HCT116 (cell line): ENCODE results near the gene ENOSF1. TPM values are rescaled to one million over a fixed set of nuclear protein-coding genes. Genes with fewer than 3 reads are reported as not detected.
A peak's percentile ranks its signal among the peaks of the same experiment; 100 is the strongest.

ENCODE experiments used
- ATAC-seq: fragments of 200-7000 bp; cut with Tn5 transposase; 2 replicates; pipeline ENCODE4 v1.9.1; 2020; ENCODE audit warnings: mild to moderate bottlenecking, moderate library complexity
- BruUV-seq: library from RNA; stranded (reverse); fragments of 400-500 nt; replicated peaks from 2 replicates; lab custom pipeline; 2021; lab: Mats Ljungman, UMichigan
- CTCF ChIA-PET: fragments of 300-600 bp; sonication (Branson Sonifier 250); formaldehyde crosslinking; loops from one replicate; lab custom pipeline; 2021; ENCODE audit warnings: antibody characterized with exemption; lab: Charles Lee
- POLR2A ChIA-PET: fragments of 300-600, 350-600 bp; sonication (Branson Sonifier 250); formaldehyde crosslinking; loops from one replicate; lab custom pipeline; 2021; ENCODE audit warnings: antibody characterized with exemption; lab: Charles Lee
- RAD21 ChIA-PET, 2 experiments: fragments of 300-600 bp; sonication (Branson Sonifier 250); formaldehyde crosslinking; loops; one replicate each; lab custom pipeline; 2023; ENCODE audit warnings: low total read pairs in 2 of 2; ENCODE audit not compliant: uncharacterized antibody in 2 of 2, unreplicated experiment in 2 of 2, low non-redundant PET in 1 of 2; lab: Charles Lee
- DNase-seq: peaks from one replicate; pipeline ENCODE4 v3.0.0-alpha.2; 2010; ENCODE audit warnings: low read depth, low spot score
- H2AFZ ChIP-seq: fragments of 200-600 bp; shearing (Covaris generic), sonication (generic); 2 replicates; pipeline ENCODE4 v1.6.1; 2017; ENCODE audit warnings: low read depth, mixed run types, mixed read lengths, antibody characterized with exemption, low read length; ENCODE audit not compliant: poor library complexity, severe bottlenecking
- H3K27ac ChIP-seq: 2 replicates; pipeline ENCODE4 v1.5.1; 2012; ENCODE audit warnings: low read depth, low read length
- H3K27me3 ChIP-seq: fragments of 200-600 bp; sonication (generic); 2 replicates; pipeline ENCODE4 v1.6.1; 2016; ENCODE audit warnings: mixed run types, low read length, mixed read lengths; ENCODE audit not compliant: insufficient read depth
- H3K36me3 ChIP-seq, 2 experiments: fragments of 200-500 bp in 1 of 2; fragments of 200-600 bp in 1 of 2; sonication (Bioruptor generic) in 1 of 2; sonication (generic) in 1 of 2; 2 replicates each; pipeline versions ENCODE4 v1.5.1 to v1.6.1; 2014 to 2016; ENCODE audit warnings: low read length in 2 of 2, inconsistent platforms in 1 of 2, mixed read lengths in 1 of 2, mixed run types in 1 of 2; ENCODE audit not compliant: insufficient read depth in 2 of 2, control insufficient read depth in 1 of 2
- H3K4me1 ChIP-seq, 2 experiments: fragments of 200-600 bp in 1 of 2; sonication (generic) in 1 of 2; 2 replicates each; pipeline versions ENCODE4 v1.5.1 to v1.6.1; 2012 to 2017; ENCODE audit warnings: low read length in 2 of 2, inconsistent platforms in 1 of 2, mild to moderate bottlenecking in 1 of 2, mixed read lengths in 1 of 2, mixed run types in 1 of 2, moderate library complexity in 1 of 2; ENCODE audit not compliant: insufficient read depth in 2 of 2, control insufficient read depth in 1 of 2
- H3K4me2 ChIP-seq: fragments of 200-600 bp; sonication (generic); 2 replicates; pipeline ENCODE4 v1.6.1; 2017; ENCODE audit warnings: mixed run types, low read length, mixed read lengths
- H3K4me3 ChIP-seq, 2 experiments: fragments of 200-600 bp in 1 of 2; sonication (generic) in 1 of 2; replicated peaks in 1 of 2; 2 replicates each; pipeline ENCODE4 v1.5.1; 2011 to 2016; ENCODE audit warnings: low read length in 2 of 2, control low read depth in 1 of 2, low read depth in 1 of 2, mild to moderate bottlenecking in 1 of 2, mixed read lengths in 1 of 2, mixed run types in 1 of 2
- H3K79me2 ChIP-seq: fragments of 200-600 bp; sonication (generic); 2 replicates; pipeline ENCODE4 v1.6.1; 2017; ENCODE audit warnings: mild to moderate bottlenecking, mixed run types, low read length, moderate library complexity, mixed read lengths; ENCODE audit not compliant: insufficient read depth
- H3K9ac ChIP-seq: fragments of 200-600 bp; sonication (generic); 2 replicates; pipeline ENCODE4 v1.6.1; 2016; ENCODE audit warnings: low read length, mixed read lengths
- H3K9me2 ChIP-seq: fragments of 200-600 bp; sonication (generic), shearing (Covaris generic); 2 replicates; pipeline ENCODE4 v1.6.1; 2017; ENCODE audit warnings: mixed run types, mild to moderate bottlenecking, moderate library complexity; ENCODE audit not compliant: insufficient read depth
- H3K9me3 ChIP-seq, 2 experiments: fragments of 200-500 bp in 1 of 2; fragments of 200-600 bp in 1 of 2; sonication (Bioruptor generic) in 1 of 2; sonication (generic) in 1 of 2; 2 replicates each; pipeline ENCODE4 v1.6.1; 2014 to 2017; ENCODE audit warnings: low read length in 2 of 2, mixed read lengths in 2 of 2, inconsistent platforms in 1 of 2, low read depth in 1 of 2, mild to moderate bottlenecking in 1 of 2, mixed run types in 1 of 2, moderate library complexity in 1 of 2; ENCODE audit not compliant: control insufficient read depth in 1 of 2, insufficient read depth in 1 of 2
- H4K20me1 ChIP-seq: fragments of 200-600 bp; sonication (generic), shearing (Covaris generic); 2 replicates; pipeline ENCODE4 v1.6.1; 2017; ENCODE audit warnings: mixed run types, mild to moderate bottlenecking, moderate library complexity; ENCODE audit not compliant: insufficient read depth
- CBX3 ChIP-seq: IDR thresholded peaks from 2 replicates; pipeline ENCODE4 v1.6.1; 2012; ENCODE audit warnings: low read depth
- EGR1 ChIP-seq: IDR thresholded peaks from 2 replicates; pipeline ENCODE4 v1.6.1; 2012; ENCODE audit warnings: low read depth
- EZH2 ChIP-seq: fragments of 200-600 bp; sonication (generic); IDR thresholded peaks from 2 replicates; pipeline ENCODE4 v1.6.1; 2017; ENCODE audit warnings: antibody characterized with exemption, mixed run types
- EZH2phosphoT487 ChIP-seq: fragments of 200-600 bp; IDR thresholded peaks from 2 replicates; pipeline ENCODE4 v1.6.1; 2018; ENCODE audit warnings: antibody characterized with exemption, borderline replicate concordance
- JUND ChIP-seq: IDR thresholded peaks from 2 replicates; pipeline ENCODE4 v1.6.1; 2012
- POLR2A ChIP-seq: IDR thresholded peaks from 2 replicates; pipeline ENCODE4 v1.7.0; 2011; ENCODE audit warnings: borderline replicate concordance; ENCODE audit not compliant: insufficient read depth, insufficient read length; ENCODE audit errors: extremely low read depth
- POLR2AphosphoS5 ChIP-seq: IDR thresholded peaks from 2 replicates; pipeline ENCODE4 v1.6.1; 2011; ENCODE audit warnings: mild to moderate bottlenecking, low read depth, low read length, moderate library complexity
- RAD21 ChIP-seq: IDR thresholded peaks from 2 replicates; pipeline ENCODE4 v1.6.1; 2012; ENCODE audit warnings: low read depth, mild to moderate bottlenecking
- SRF ChIP-seq: IDR thresholded peaks from 2 replicates; pipeline ENCODE4 v1.6.1; 2012; ENCODE audit warnings: low read depth
- TCF7L2 ChIP-seq: IDR thresholded peaks from 2 replicates; pipeline ENCODE4 v1.7.0; 2011; ENCODE audit warnings: borderline replicate concordance, inconsistent platforms; ENCODE audit not compliant: insufficient read depth, insufficient read length; ENCODE audit errors: extremely low read depth
- ZFX ChIP-seq: fragments of 450-650 bp; IDR thresholded peaks from 2 replicates; pipeline ENCODE4 v1.6.1; 2017
- ZNF274 ChIP-seq: fragments of 200-500 bp; sonication (Bioruptor generic); IDR thresholded peaks from 2 replicates; pipeline ENCODE4 v1.6.1; 2014; ENCODE audit warnings: mild to moderate bottlenecking, low read depth, low read length, inconsistent platforms
- intact Hi-C: fragments of 100-400 bp; cut with micrococcal nuclease; formaldehyde crosslinking; loops from 2 replicates; pipeline ENCODE4 v1.10.0; 2022
- total RNA-seq: library from RNA; stranded (reverse); gene quantifications from one replicate; pipeline ENCODE4 v1.2.1, GENCODE V29; 2021; ENCODE audit not compliant: unreplicated experiment
- TF ChIP-seq, protein P1 (sequence below): IDR thresholded peaks from 2 replicates; pipeline ENCODE4 v1.6.1; 2012
- TF ChIP-seq, protein P2 (sequence below): IDR thresholded peaks from 2 replicates; pipeline ENCODE4 v1.6.1; 2012; ENCODE audit warnings: low read depth
- TF ChIP-seq, protein P3 (sequence below): IDR thresholded peaks from 2 replicates; pipeline ENCODE4 v1.6.1; 2012

ENOSF1 gene
- total RNA-seq, 1 experiment from 2014 or later, result 90.0 TPM

DNA sequence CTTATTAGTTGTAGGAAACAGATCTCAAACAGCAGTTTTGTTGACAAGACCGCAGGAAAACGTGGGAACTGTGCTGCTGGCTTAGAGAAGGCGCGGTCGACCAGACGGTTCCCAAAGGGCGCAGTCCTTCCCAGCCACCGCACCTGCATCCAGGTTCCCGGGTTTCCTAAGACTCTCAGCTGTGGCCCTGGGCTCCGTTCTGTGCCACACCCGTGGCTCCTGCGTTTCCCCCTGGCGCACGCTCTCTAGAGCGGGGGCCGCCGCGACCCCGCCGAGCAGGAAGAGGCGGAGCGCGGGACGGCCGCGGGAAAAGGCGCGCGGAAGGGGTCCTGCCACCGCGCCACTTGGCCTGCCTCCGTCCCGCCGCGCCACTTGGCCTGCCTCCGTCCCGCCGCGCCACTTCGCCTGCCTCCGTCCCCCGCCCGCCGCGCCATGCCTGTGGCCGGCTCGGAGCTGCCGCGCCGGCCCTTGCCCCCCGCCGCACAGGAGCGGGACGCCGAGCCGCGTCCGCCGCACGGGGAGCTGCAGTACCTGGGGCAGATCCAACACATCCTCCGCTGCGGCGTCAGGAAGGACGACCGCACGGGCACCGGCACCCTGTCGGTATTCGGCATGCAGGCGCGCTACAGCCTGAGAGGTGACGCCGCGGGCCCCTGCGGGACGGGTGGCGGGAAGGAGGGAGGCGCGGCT, 55.0 kb downstream of the ENOSF1 start, which contains the start of gene TYMS:
TSS of gene TYMS (plus strand) at position 343 of the 690 bp plus-strand sequence. CDS start at position 433, 90 bp downstream.
- intact Hi-C loops, result loop anchor here (5.0 kb wide), 1 partner anchor 55 kb away; the partner anchor contains the start of gene ENOSF1
- peak; percentile 63 for DNase-seq
- H3K27ac ChIP-seq, result peak within 1 kb of the TSS; percentile 100

DNA sequence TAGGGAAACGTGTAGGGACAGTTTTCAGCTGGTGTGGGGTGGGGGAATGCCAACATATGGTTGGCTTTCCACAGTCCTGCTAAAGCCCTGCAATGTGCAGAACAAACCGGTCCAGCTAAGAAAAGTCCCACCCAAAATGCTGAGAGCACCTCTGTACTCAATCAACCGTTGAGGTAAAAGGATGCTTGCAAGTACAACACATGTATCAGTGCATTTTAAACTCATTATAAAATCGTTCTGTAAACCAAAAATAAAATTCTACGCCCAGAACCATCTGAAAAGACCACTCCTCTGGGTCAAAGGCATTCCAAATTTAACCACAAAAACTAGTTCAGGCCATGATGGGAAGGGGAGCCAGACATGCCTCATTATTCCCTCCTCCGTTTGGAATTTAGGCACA, 57.0 kb downstream of the ENOSF1 start:
- H3K27ac ChIP-seq, result no peak overlapping the region
- H3K9me2 ChIP-seq, result no peaks in the 10 kb centered on the region
- ChIA-PET CTCF (no interaction called here), POLR2A (no interaction called here), RAD21 (no interaction called here)
- H3K9ac ChIP-seq, result peak overlapping the region; percentile 99; the same call in 1 of the 2 replicates
- intact Hi-C loops, result loop anchor here (5.0 kb wide), 1 partner anchor 57 kb away; the partner anchor contains the start of gene ENOSF1
- H3K79me2 ChIP-seq, result peaks cover 47% of the 10 kb centered on the region
- H4K20me1 ChIP-seq, result no peaks in the 10 kb centered on the region
- BruUV-seq, result TSS peak; percentile 39
- ATAC-seq, result no peak
- no peak overlapping the region for H2AFZ ChIP-seq
- no peaks in the 10 kb centered on the region for H3K27me3 ChIP-seq
- no peaks in the 10 kb centered on the region for H3K9me3 ChIP-seq
- H3K4me2 ChIP-seq, result peak overlapping the region; percentile 94
- H3K36me3 ChIP-seq, result peaks cover 6 to 14% of the 10 kb centered on the region in 2 experiments
- H3K4me1 ChIP-seq, result peaks cover 9 to 22% of the 10 kb centered on the region in 2 experiments; a peak in 3 of 4 replicates
- H3K4me3 ChIP-seq, result no peak overlapping the region
- DNase-seq, result no peak
- TF ChIP-seq, protein P1, sequence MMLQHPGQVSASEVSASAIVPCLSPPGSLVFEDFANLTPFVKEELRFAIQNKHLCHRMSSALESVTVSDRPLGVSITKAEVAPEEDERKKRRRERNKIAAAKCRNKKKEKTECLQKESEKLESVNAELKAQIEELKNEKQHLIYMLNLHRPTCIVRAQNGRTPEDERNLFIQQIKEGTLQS, result no peak
- no peak for TF ChIP-seq TCF7L2
- no peak for TF ChIP-seq EGR1
- TF ChIP-seq ZNF274, result no peak
- TF ChIP-seq EZH2phosphoT487, result no peak
- TF ChIP-seq, protein P2, sequence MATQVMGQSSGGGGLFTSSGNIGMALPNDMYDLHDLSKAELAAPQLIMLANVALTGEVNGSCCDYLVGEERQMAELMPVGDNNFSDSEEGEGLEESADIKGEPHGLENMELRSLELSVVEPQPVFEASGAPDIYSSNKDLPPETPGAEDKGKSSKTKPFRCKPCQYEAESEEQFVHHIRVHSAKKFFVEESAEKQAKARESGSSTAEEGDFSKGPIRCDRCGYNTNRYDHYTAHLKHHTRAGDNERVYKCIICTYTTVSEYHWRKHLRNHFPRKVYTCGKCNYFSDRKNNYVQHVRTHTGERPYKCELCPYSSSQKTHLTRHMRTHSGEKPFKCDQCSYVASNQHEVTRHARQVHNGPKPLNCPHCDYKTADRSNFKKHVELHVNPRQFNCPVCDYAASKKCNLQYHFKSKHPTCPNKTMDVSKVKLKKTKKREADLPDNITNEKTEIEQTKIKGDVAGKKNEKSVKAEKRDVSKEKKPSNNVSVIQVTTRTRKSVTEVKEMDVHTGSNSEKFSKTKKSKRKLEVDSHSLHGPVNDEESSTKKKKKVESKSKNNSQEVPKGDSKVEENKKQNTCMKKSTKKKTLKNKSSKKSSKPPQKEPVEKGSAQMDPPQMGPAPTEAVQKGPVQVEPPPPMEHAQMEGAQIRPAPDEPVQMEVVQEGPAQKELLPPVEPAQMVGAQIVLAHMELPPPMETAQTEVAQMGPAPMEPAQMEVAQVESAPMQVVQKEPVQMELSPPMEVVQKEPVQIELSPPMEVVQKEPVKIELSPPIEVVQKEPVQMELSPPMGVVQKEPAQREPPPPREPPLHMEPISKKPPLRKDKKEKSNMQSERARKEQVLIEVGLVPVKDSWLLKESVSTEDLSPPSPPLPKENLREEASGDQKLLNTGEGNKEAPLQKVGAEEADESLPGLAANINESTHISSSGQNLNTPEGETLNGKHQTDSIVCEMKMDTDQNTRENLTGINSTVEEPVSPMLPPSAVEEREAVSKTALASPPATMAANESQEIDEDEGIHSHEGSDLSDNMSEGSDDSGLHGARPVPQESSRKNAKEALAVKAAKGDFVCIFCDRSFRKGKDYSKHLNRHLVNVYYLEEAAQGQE, result no peak
- no peak for TF ChIP-seq RAD21

More for the DNA sequence above, 55.0 kb downstream of the ENOSF1 start, which contains the start of gene TYMS:
- RAD21 ChIA-PET, result interaction anchor here in 1 of 2 experiments (0.5 kb wide), 1 partner anchor 35 kb away, joined by 3 read pairs; no protein-coding TSS in a partner anchor
- Histone ChIP-seq H3K4me3 (peak within 1 kb of the TSS; percentile 85 to 96), H3K9me3 (no peaks in the 10 kb centered on the region)
- ATAC-seq, result peak; percentile 72
- POLR2A ChIA-PET, result interaction anchor here (1.1 to 1.7 kb wide), 2 partner anchors 10 to 34 kb away, joined by 3 to 4 read pairs; no protein-coding TSS in a partner anchor
- TF ChIP-seq EGR1 (no peak), CBX3 (no peak), EZH2phosphoT487 (no peak), POLR2A (peak; percentile 57), JUND (no peak), POLR2AphosphoS5 (peak; percentile 78), SRF (no peak), EZH2 (no peak), ZFX (peak; percentile 55; the same call in 1 of the 2 replicates)
- TF ChIP-seq, protein P3, sequence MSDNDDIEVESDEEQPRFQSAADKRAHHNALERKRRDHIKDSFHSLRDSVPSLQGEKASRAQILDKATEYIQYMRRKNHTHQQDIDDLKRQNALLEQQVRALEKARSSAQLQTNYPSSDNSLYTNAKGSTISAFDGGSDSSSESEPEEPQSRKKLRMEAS, result no peak
- TF ChIP-seq, all 23 proteins: peak for 3
- peak within 1 kb of the TSS; percentile 99 for H3K9ac ChIP-seq
- no peak within 1 kb of the TSS for H2AFZ ChIP-seq
- H3K9me2 ChIP-seq, result no peaks in the 10 kb centered on the region
- peak within 1 kb of the TSS; percentile 94 for H3K4me2 ChIP-seq
- H3K79me2 ChIP-seq, result peaks cover 66% of the 10 kb centered on the region
- no peaks in the 10 kb centered on the region for H4K20me1 ChIP-seq
- peaks cover 19 to 32% of the 10 kb centered on the region in 2 experiments for H3K36me3 ChIP-seq
- H3K27me3 ChIP-seq, result no peaks in the 10 kb centered on the region
- CTCF ChIA-PET, result interaction anchor here (1.3 to 2.4 kb wide), 2 partner anchors 33 to 182 kb away, joined by 4 to 11 read pairs; no protein-coding TSS in a partner anchor
- BruUV-seq, result no TSS peak
- peaks cover 9 to 22% of the 10 kb centered on the region in 2 experiments; a peak in 3 of 4 replicates for H3K4me1 ChIP-seq
